CD4-positive, alpha-beta T cell treated with Interleukin-17A for 4 hours (primary cell): ENCODE results near the gene NPHP3.
"Not testable (repeated sequence)": the region's sequence is repeated elsewhere in the genome, so short reads cannot be mapped to it uniquely, and the experiment has no call there.

Experiments
- DNase-seq: peaks from one replicate; pipeline ENCODE4 v3.0.0-alpha.2; 2020; ENCODE audit warnings: mixed read lengths

Gene NPHP3

GRCh38 chr3:132641427-132641826 is 80.8 kb downstream of the NPHP3 start:
- DNase-seq: not testable (repeated sequence)

DNA sequence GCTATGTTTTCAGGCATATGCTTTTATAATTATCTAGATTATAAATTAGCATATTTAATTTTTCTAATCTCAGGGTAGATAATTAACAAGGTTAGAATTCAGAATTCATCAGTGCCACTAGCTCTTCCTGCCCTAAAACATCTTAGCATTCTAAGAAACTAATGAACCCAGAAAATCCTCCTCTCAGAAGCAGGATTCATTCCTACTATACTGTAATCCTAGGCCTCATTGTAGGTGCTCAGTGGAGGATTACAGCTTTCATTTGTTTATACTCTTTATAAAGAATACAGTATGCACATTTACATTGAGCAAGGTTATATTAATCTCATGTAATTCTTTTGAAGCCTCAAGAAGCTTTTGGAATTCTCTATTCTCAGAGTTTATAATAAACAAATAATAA is 83.5 kb downstream of the NPHP3 start:
- no peak for DNase-seq

DNA sequence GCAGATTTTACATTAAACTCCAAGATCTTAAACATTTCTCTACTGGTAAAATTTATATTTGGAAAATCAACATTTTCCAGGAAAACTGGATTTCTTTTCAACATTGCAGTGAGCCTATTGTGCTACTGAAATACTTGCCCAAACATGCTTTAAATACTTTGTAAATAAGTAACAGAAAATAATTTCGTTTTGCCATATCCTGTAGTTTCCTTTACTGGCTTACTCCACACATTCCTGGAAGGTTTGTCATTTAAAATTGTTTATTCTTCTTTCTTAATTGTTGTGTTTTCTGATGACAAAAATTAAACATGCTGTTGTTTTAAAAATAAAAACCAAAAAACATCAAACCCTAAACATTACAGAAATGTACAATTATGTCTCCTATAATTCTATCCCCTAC is 84.6 kb downstream of the NPHP3 start:
- no peak for DNase-seq

GRCh38 chr3:132635052-132635451 is 87.2 kb downstream of the NPHP3 start:
- DNase-seq: no peak
